SJCRH30 (cell line): ENCODE data around the gene HIBADH. TPM values are rescaled to one million over a fixed set of nuclear protein-coding genes. Genes with fewer than 3 reads are reported as not detected.
"Not testable (repeated sequence)": the region's sequence is repeated elsewhere in the genome, so short reads cannot be mapped to it uniquely, and the experiment has no call there.

Experiments
- DNase-seq, 2 experiments: peaks; one replicate each; pipeline ENCODE4 v3.0.0-alpha.2; 2015 to 2020
- H3K27ac ChIP-seq: fragments of 250-450 bp; sonication (Bioruptor Pico); 2 replicates; pipeline ENCODE4 v1.5.1; 2020; ENCODE audit warnings: mild to moderate bottlenecking, moderate library complexity
- H3K27me3 ChIP-seq: fragments of 250-450 bp; sonication (Bioruptor Pico); 2 replicates; pipeline ENCODE4 v1.5.1; 2020; ENCODE audit warnings: mild to moderate bottlenecking, moderate library complexity
- H3K36me3 ChIP-seq: fragments of 250-450 bp; sonication (Bioruptor Pico); 2 replicates; pipeline ENCODE4 v1.5.1; 2020; ENCODE audit warnings: mild to moderate bottlenecking, moderate library complexity
- H3K4me1 ChIP-seq: fragments of 250-450 bp; sonication (Bioruptor Pico); 2 replicates; pipeline ENCODE4 v1.5.1; 2020; ENCODE audit warnings: mild to moderate bottlenecking, moderate library complexity
- H3K4me3 ChIP-seq: fragments of 250-450 bp; sonication (Bioruptor Pico); 2 replicates; pipeline ENCODE4 v1.5.1; 2020; ENCODE audit warnings: mild to moderate bottlenecking, moderate library complexity
- H3K9me3 ChIP-seq: fragments of 250-450 bp; sonication (Bioruptor Pico); replicated peaks from 2 replicates; pipeline ENCODE4 v1.5.1; 2020; ENCODE audit warnings: mild to moderate bottlenecking, moderate library complexity
- total RNA-seq: library from RNA; depleted of rRNA; stranded (reverse); fragments of >200 nt; shearing (Covaris generic); gene quantifications from 2 replicates; pipeline ENCODE4 v1.2.3, GENCODE V29; 2014

Gene HIBADH
- total RNA-seq, 1 experiment from 2014 or later: 41.6 TPM

DNA sequence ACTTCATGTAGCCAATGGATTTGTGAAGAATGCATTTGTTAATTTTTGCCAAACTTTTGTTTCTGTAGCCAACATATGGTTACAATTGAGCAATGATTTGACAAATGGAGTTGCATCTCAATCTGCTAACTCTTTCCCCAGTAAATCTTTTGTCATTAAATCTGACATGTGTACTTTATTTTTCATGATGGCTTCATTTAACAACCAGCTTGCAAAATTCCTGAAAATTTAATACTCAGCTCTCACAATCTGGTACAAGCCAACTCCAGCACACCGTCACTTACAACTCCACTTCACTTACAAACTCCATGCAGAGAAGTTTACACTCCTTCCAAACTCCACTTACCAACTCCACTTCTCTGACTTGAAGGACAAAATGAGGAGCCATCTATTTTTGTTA is 26.5 kb upstream of the HIBADH start:
- H3K4me1 ChIP-seq: peaks cover 8% of the 10 kb centered on the region
- no peaks in the 10 kb centered on the region for H3K27me3 ChIP-seq
- H3K4me3 ChIP-seq: no peak overlapping the region
- no peaks in the 10 kb centered on the region for H3K36me3 ChIP-seq
- H3K27ac ChIP-seq: no peak overlapping the region
- H3K9me3 ChIP-seq: no peaks in the 10 kb centered on the region
- no peak for DNase-seq

DNA sequence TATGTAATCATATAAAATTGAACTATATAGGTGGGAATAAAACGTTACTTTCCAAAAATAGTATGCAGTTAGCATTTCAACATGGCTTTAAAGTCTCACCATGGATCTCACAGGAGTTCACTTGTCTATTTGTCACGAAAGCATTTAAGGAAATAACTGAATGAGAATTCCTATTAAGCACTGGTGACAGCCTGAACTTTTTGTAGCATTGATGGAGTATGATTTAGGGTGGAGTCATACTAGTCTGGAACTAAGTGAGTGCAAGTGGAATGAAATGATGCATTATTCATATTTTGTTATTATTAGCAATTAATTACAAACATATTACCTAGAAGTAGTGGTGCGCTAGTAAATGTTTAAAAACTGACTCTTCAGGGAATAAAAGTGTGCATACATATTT is 26.0 kb upstream of the HIBADH start:
- Histone ChIP-seq H3K36me3 (no peaks in the 10 kb centered on the region), H3K27me3 (no peaks in the 10 kb centered on the region), H3K9me3 (no peaks in the 10 kb centered on the region), H3K4me3 (no peak overlapping the region), H3K27ac (no peak overlapping the region), H3K4me1 (peaks cover 11% of the 10 kb centered on the region)
- no peak for DNase-seq

DNA sequence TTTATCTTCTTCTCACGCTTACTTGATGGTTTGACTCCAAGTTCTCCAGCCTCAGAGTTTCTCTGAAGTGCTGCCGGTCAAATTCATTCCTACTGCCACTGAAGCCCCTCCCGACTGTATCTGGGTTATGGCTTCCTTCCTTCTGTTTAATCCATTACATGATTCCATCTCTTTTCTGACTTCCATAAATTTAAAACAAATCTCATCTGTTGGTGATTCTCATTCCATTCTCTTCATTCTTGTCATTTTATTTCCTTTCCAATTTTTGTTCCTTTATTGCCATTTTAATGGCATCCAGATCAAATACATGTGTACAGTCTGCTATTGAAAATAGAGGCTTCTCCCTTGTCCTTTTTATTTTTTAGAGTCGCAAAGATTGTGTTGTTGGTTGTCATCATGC is 25.4 kb upstream of the HIBADH start:
- H3K9me3 ChIP-seq: no peaks in the 10 kb centered on the region
- no peak for DNase-seq
- H3K27me3 ChIP-seq: no peaks in the 10 kb centered on the region
- no peak overlapping the region for H3K4me3 ChIP-seq
- peaks cover 11% of the 10 kb centered on the region for H3K4me1 ChIP-seq
- H3K36me3 ChIP-seq: no peaks in the 10 kb centered on the region
- no peak overlapping the region for H3K27ac ChIP-seq

DNA sequence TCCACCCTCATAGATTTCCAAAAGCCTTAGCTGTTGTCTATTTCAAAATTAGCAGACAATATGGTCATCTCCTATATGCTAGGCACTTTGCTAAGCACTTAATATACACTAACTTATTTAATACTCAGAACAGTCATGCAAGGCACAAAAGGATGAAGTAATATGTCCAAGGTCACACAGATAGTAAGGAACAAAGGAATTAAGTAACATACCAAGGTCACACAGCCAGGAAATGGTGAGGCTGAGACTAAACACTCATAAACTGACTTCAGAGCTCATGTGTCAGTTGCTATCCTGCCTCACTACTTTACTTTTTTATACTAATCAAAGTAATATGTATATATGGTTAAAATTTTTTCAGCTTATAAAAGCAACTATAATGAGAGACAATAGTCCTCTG is 23.6 kb upstream of the HIBADH start:
- Histone ChIP-seq H3K27ac (no peak overlapping the region), H3K27me3 (no peaks in the 10 kb centered on the region), H3K9me3 (no peaks in the 10 kb centered on the region), H3K36me3 (no peaks in the 10 kb centered on the region), H3K4me3 (no peak overlapping the region), H3K4me1 (peaks cover 11% of the 10 kb centered on the region)
- DNase-seq: no peak

DNA sequence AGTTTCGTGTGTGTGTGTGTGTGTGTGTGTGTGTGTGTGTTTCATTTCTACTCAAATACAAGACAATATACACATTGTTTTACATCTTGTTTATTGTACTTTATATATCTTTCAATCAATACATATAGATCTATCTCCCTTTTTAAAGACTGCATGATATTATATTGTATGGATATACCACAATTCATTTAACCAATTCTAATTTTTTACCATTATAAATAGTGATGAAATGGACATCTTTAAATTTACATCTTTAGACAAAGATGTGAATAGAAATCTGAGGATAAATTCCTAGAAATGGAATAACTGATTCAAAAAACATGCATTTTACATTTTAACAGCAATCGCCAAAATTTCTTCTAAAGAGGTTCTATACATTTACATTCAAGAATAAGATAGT is 23.2 kb upstream of the HIBADH start:
- no peak for DNase-seq
- Histone ChIP-seq H3K4me1 (peaks cover 11% of the 10 kb centered on the region), H3K36me3 (no peaks in the 10 kb centered on the region), H3K27ac (no peak overlapping the region), H3K9me3 (no peaks in the 10 kb centered on the region), H3K27me3 (no peaks in the 10 kb centered on the region), H3K4me3 (no peak overlapping the region)

DNA sequence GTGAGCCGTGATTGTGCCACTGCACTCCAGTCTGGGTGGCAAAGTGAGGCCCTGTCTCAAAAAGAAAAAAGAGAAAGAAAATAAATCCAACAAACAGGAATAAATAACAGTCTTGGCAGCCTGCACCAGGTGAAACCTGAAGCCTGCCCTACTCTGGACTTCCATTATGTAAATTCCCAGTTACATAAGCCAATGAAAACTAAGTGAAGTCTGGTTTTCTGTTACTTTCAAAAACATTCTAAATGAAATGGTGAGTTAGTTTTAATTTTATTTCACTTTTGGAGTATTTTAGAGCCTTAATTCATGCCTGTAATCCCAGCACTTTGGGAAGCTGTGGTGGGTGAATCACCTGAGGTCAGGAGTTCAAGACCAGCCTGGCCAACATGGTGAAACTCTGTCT is 22.5 kb upstream of the HIBADH start:
- Histone ChIP-seq H3K27ac (no peak overlapping the region), H3K9me3 (no peaks in the 10 kb centered on the region), H3K4me3 (no peak overlapping the region), H3K36me3 (no peaks in the 10 kb centered on the region), H3K4me1 (peaks cover 11% of the 10 kb centered on the region), H3K27me3 (no peaks in the 10 kb centered on the region)
- no peak for DNase-seq

DNA sequence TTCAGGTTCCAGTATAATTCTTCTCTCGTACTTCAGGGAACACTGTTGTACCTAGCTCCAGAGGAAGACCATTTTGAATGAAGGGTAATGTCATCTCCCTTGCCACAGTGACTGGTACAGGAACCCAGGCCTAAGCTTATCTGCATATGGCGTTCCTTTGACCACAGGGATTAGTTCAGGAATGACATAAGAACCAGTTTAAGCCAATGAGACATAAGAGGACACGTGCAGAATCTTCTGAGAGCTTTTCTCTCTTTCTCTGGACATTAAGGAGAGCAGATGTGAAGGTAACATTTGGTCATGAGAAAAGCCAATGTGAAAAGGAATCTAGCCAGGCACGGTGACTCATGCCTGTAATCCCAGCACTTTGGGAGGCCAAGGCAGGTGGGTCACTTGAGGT is 21.8 kb upstream of the HIBADH start:
- H3K9me3 ChIP-seq: no peaks in the 10 kb centered on the region
- no peak overlapping the region for H3K27ac ChIP-seq
- DNase-seq: peak; percentile 31 to 69
- H3K4me1 ChIP-seq: peaks cover 11% of the 10 kb centered on the region
- H3K36me3 ChIP-seq: no peaks in the 10 kb centered on the region
- H3K27me3 ChIP-seq: no peaks in the 10 kb centered on the region
- H3K4me3 ChIP-seq: no peak overlapping the region

DNA sequence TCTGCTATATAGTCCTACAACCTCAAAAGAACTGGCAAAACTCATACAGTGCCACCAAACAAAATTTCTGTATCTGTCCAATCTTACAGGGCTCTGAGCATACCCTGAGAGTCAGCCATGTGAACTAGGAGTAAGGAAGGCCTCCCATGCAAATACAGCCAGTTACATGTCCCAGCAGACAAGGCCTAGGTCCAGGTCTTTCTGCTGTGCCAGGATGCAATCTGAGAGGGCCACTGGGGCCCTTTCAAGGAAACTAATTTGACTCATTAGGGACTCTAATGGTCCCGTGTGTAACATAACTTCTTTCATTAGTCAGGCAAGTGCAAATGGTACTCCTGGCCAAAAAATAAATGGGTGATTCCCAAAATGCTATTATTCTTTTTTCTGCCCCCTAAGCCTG is 17.9 kb upstream of the HIBADH start:
- H3K4me3 ChIP-seq: no peak overlapping the region
- H3K27ac ChIP-seq: no peak overlapping the region
- DNase-seq: no peak
- no peaks in the 10 kb centered on the region for H3K27me3 ChIP-seq
- no peaks in the 10 kb centered on the region for H3K9me3 ChIP-seq
- H3K4me1 ChIP-seq: peaks cover 24% of the 10 kb centered on the region
- no peaks in the 10 kb centered on the region for H3K36me3 ChIP-seq

DNA sequence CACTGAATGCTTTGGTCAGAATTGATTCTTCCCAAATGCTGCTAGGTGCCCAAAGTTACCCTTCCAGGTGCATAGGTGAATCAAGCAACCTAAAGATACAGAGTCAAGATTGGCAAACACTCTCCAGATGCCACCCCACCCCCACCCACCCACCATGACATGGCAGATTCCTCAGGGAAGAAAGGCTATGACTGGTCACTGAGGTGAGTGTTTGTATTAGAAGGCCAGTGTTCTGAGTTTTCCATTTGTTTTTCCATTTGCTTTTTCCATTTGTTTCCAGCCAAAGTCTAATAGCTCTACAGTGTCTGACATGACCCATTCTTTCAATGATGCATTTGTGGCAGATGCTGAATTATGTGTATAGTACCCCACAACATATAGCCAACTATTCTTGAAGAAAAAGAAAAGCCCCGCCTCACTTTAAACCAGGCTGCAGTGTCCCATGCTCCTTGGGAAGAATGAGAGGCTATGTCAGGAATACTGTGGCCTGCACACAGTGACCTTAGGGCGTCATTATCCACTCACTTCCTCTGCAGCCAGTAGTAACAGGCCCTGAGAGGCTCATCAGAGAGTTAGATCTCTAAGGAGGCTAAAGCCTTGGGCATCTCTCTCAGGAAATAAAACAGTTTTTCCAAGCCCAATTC is 16.1 kb upstream of the HIBADH start:
- H3K4me1 ChIP-seq: peaks cover 14% of the 10 kb centered on the region
- no peaks in the 10 kb centered on the region for H3K9me3 ChIP-seq
- no peaks in the 10 kb centered on the region for H3K27me3 ChIP-seq
- no peak overlapping the region for H3K4me3 ChIP-seq
- DNase-seq: no peak
- H3K27ac ChIP-seq: peak overlapping the region; percentile 66
- H3K36me3 ChIP-seq: no peaks in the 10 kb centered on the region

DNA sequence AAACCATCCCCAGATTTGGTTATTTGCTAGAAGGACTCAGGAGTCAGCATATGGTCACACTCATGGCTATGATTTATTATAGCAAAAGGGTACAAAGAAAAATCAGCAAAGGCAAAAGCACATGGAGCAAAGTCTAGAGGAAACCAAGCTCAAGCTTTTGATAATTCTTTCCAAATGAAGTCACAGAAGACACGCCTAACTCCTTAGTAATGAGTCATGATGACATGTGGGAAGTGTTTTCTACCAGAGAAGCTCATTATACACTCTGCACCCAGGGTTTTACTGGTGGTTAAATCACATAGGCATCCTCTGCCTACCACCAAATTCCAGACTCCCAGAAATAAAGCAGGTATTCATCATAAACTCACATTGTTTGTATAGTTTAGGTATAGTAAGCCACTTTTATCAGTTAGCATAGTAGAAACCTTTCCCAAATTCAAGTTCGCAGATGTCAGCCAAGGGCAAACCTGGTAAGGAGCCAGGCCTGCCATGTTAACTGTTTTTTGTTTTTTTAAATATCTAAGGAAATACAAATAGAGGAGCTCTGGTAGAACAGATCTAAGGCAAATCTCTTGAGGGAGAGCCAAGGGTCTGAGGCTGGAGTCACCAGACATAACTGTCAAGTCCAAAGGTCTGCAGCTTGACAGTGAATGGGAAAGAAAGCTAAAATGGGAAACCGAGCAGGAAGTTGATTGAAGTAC is 15.4 kb upstream of the HIBADH start:
- Histone ChIP-seq H3K4me3 (no peak overlapping the region), H3K27ac (peak overlapping the region; percentile 66), H3K27me3 (no peaks in the 10 kb centered on the region), H3K36me3 (no peaks in the 10 kb centered on the region), H3K4me1 (peaks cover 14% of the 10 kb centered on the region), H3K9me3 (no peaks in the 10 kb centered on the region)
- peak; percentile 24 to 54 for DNase-seq

DNA sequence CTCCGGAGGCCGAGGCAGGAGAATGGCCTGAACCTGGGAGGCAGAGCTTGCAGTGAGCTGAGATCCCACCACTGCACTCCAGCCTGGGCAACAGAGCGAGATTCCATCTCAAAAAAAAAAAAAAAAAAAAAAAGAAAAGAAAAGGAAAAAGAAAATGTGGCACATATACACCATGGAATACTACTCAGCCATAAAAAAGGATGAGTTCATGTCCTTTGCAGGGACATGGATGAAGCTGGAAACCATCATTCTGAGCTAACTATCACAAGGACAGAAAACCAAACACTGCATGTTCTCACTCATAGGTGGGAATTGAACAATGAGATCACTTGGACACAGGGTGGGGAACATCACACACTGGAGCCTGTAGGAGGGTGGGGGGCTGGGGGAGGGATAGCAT is 11.4 kb upstream of the HIBADH start:
- not testable (repeated sequence) for H3K27ac ChIP-seq, H3K9me3 ChIP-seq, H3K27me3 ChIP-seq, H3K36me3 ChIP-seq, H3K4me3 ChIP-seq, DNase-seq
- H3K4me1 ChIP-seq: peaks cover 14% of the 10 kb centered on the region

DNA sequence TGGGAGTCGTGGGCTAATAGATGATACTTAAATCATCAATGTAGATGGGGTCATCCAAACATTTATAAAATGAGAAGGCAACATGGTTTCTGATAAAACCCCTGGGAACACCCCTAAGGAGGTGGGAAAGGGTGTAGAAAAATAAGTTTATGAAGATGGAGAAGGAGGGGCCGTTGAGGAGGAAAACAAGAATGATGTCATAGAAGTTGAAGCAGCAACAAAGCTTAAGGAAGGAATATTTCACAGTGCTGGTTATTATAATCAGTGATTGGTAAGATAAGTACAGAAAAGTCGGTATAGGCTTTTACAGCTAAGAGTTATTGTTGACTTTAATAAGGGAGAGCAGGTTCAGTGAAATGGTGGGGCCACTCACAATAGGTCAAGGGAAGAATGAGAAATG is 9.0 kb upstream of the HIBADH start:
- Histone ChIP-seq H3K4me3 (no peak overlapping the region), H3K27me3 (no peaks in the 10 kb centered on the region), H3K27ac (no peak overlapping the region), H3K4me1 (no peaks in the 10 kb centered on the region), H3K9me3 (no peaks in the 10 kb centered on the region), H3K36me3 (no peaks in the 10 kb centered on the region)
- no peak for DNase-seq

DNA sequence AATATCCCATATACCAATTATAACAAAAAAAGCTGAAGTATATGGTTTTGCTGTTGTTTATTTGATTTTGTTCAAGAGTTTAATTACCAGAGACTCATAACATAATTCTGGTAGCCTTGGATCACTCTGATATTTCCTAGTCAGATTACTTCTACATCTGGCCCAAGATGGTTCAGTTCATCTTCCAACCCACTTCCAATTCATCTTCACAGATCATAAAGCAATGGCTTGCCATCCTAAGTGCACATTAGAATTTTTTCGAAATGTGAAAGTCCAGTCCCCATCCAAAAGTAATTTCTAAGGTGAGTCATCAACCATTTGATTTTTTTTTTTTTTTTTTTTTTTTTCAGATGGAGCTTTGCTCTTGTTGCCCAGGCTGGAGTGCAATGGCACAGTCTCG is 8.0 kb upstream of the HIBADH start:
- no peak for DNase-seq
- H3K27ac ChIP-seq: no peak overlapping the region
- no peaks in the 10 kb centered on the region for H3K27me3 ChIP-seq
- H3K9me3 ChIP-seq: no peaks in the 10 kb centered on the region
- no peaks in the 10 kb centered on the region for H3K36me3 ChIP-seq
- H3K4me1 ChIP-seq: no peaks in the 10 kb centered on the region
- H3K4me3 ChIP-seq: no peak overlapping the region

DNA sequence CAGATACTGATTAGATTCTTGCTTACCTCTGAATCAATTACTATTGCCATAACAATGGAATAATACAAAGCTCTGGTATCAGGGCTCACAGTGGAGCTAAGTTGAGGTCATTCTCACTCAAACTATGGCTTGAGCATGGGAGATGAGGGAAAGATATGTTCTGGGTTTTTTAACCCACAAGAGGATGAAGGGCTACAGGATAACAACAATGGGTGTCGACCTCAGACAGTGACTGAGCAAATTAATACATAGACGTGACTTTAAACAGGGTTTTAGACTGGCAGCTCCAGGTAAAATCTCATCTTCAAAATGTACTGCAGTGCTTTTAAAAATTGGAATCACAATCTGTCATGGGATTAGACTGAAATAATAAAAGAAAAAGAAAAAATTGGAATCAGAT is 7.5 kb upstream of the HIBADH start:
- DNase-seq: no peak
- Histone ChIP-seq H3K9me3 (no peaks in the 10 kb centered on the region), H3K27me3 (no peaks in the 10 kb centered on the region), H3K4me1 (no peaks in the 10 kb centered on the region), H3K36me3 (no peaks in the 10 kb centered on the region), H3K4me3 (no peak overlapping the region), H3K27ac (no peak overlapping the region)

DNA sequence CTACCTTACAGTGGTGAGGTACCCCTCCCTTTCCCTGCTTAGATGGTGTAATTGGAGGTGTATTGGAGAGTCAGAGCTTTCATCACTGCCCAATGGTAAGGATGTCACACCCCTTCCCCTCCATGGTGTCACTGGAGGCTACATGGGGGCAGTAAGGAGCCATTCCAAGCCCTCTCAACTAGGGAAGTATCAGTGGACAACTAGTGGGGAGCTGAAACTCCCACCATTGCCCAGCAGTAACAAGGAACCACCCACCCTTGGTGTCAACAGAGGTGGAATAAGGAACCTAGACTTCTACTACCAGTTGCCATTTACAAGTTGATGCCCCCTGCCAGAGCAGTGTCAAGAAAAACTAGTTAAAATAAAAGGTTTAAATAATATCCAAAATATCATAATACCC is 2.8 kb upstream of the HIBADH start:
- H3K27me3 ChIP-seq: no peaks in the 10 kb centered on the region
- H3K4me1 ChIP-seq: no peaks in the 10 kb centered on the region
- H3K9me3 ChIP-seq: no peaks in the 10 kb centered on the region
- DNase-seq: no peak
- H3K4me3 ChIP-seq: no peak overlapping the region
- no peak overlapping the region for H3K27ac ChIP-seq
- no peaks in the 10 kb centered on the region for H3K36me3 ChIP-seq

DNA sequence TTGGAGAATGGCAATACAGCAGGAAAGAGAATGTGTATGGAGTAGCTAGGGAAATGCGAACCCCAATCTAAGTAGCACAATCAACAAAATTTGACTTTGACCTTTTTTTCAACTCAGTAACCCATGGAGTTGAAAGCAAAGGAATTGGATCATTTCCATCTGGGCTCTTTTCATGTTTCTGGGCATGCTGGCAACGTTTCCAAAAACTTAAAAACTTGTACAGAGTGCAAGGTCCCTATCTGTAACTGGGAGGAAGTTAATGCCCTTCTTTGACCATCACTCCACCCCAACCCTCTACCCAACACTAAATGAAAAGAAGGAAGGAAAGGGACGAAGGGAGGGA is 1.3 kb upstream of the HIBADH start:
- H3K36me3 ChIP-seq: no peaks in the 10 kb centered on the region
- no peaks in the 10 kb centered on the region for H3K4me1 ChIP-seq
- H3K9me3 ChIP-seq: no peaks in the 10 kb centered on the region
- H3K27ac ChIP-seq: no peak overlapping the region
- H3K27me3 ChIP-seq: no peaks in the 10 kb centered on the region
- DNase-seq: no peak
- no peak overlapping the region for H3K4me3 ChIP-seq
